HCT116 (cell line): ENCODE results near the gene DOCK11. TPM values are rescaled to one million over a fixed set of nuclear protein-coding genes. Genes with fewer than 3 reads are reported as not detected.

ENCODE experiments used
- ATAC-seq: fragments of 200-7000 bp; cut with Tn5 transposase; 2 replicates; pipeline ENCODE4 v1.9.1; 2020; ENCODE audit warnings: mild to moderate bottlenecking, moderate library complexity
- BruUV-seq: library from RNA; stranded (reverse); fragments of 400-500 nt; replicated peaks from 2 replicates; lab custom pipeline; 2021; lab: Mats Ljungman, UMichigan
- CTCF ChIA-PET: fragments of 300-600 bp; sonication (Branson Sonifier 250); formaldehyde crosslinking; loops from one replicate; lab custom pipeline; 2021; ENCODE audit warnings: antibody characterized with exemption; lab: Charles Lee
- POLR2A ChIA-PET: fragments of 300-600, 350-600 bp; sonication (Branson Sonifier 250); formaldehyde crosslinking; loops from one replicate; lab custom pipeline; 2021; ENCODE audit warnings: antibody characterized with exemption; lab: Charles Lee
- RAD21 ChIA-PET, 2 experiments: fragments of 300-600 bp; sonication (Branson Sonifier 250); formaldehyde crosslinking; loops; one replicate each; lab custom pipeline; 2023; ENCODE audit warnings: low total read pairs in 2 of 2; ENCODE audit not compliant: uncharacterized antibody in 2 of 2, unreplicated experiment in 2 of 2, low non-redundant PET in 1 of 2; lab: Charles Lee
- DNase-seq: peaks from one replicate; pipeline ENCODE4 v3.0.0-alpha.2; 2010; ENCODE audit warnings: low read depth, low spot score
- H2AFZ ChIP-seq: fragments of 200-600 bp; shearing (Covaris generic), sonication (generic); 2 replicates; pipeline ENCODE4 v1.6.1; 2017; ENCODE audit warnings: low read depth, mixed run types, mixed read lengths, antibody characterized with exemption, low read length; ENCODE audit not compliant: poor library complexity, severe bottlenecking
- H3K27ac ChIP-seq: 2 replicates; pipeline ENCODE4 v1.5.1; 2012; ENCODE audit warnings: low read depth, low read length
- H3K27me3 ChIP-seq: fragments of 200-600 bp; sonication (generic); 2 replicates; pipeline ENCODE4 v1.6.1; 2016; ENCODE audit warnings: mixed run types, low read length, mixed read lengths; ENCODE audit not compliant: insufficient read depth
- H3K36me3 ChIP-seq, 2 experiments: fragments of 200-500 bp in 1 of 2; fragments of 200-600 bp in 1 of 2; sonication (Bioruptor generic) in 1 of 2; sonication (generic) in 1 of 2; 2 replicates each; pipeline versions ENCODE4 v1.5.1 to v1.6.1; 2014 to 2016; ENCODE audit warnings: low read length in 2 of 2, inconsistent platforms in 1 of 2, mixed read lengths in 1 of 2, mixed run types in 1 of 2; ENCODE audit not compliant: insufficient read depth in 2 of 2, control insufficient read depth in 1 of 2
- H3K4me1 ChIP-seq, 2 experiments: fragments of 200-600 bp in 1 of 2; sonication (generic) in 1 of 2; 2 replicates each; pipeline versions ENCODE4 v1.5.1 to v1.6.1; 2012 to 2017; ENCODE audit warnings: low read length in 2 of 2, inconsistent platforms in 1 of 2, mild to moderate bottlenecking in 1 of 2, mixed read lengths in 1 of 2, mixed run types in 1 of 2, moderate library complexity in 1 of 2; ENCODE audit not compliant: insufficient read depth in 2 of 2, control insufficient read depth in 1 of 2
- H3K4me2 ChIP-seq: fragments of 200-600 bp; sonication (generic); 2 replicates; pipeline ENCODE4 v1.6.1; 2017; ENCODE audit warnings: mixed run types, low read length, mixed read lengths
- H3K4me3 ChIP-seq, 2 experiments: fragments of 200-600 bp in 1 of 2; sonication (generic) in 1 of 2; replicated peaks in 1 of 2; 2 replicates each; pipeline ENCODE4 v1.5.1; 2011 to 2016; ENCODE audit warnings: low read length in 2 of 2, control low read depth in 1 of 2, low read depth in 1 of 2, mild to moderate bottlenecking in 1 of 2, mixed read lengths in 1 of 2, mixed run types in 1 of 2
- H3K79me2 ChIP-seq: fragments of 200-600 bp; sonication (generic); 2 replicates; pipeline ENCODE4 v1.6.1; 2017; ENCODE audit warnings: mild to moderate bottlenecking, mixed run types, low read length, moderate library complexity, mixed read lengths; ENCODE audit not compliant: insufficient read depth
- H3K9ac ChIP-seq: fragments of 200-600 bp; sonication (generic); 2 replicates; pipeline ENCODE4 v1.6.1; 2016; ENCODE audit warnings: low read length, mixed read lengths
- H3K9me2 ChIP-seq: fragments of 200-600 bp; sonication (generic), shearing (Covaris generic); 2 replicates; pipeline ENCODE4 v1.6.1; 2017; ENCODE audit warnings: mixed run types, mild to moderate bottlenecking, moderate library complexity; ENCODE audit not compliant: insufficient read depth
- H3K9me3 ChIP-seq, 2 experiments: fragments of 200-500 bp in 1 of 2; fragments of 200-600 bp in 1 of 2; sonication (Bioruptor generic) in 1 of 2; sonication (generic) in 1 of 2; 2 replicates each; pipeline ENCODE4 v1.6.1; 2014 to 2017; ENCODE audit warnings: low read length in 2 of 2, mixed read lengths in 2 of 2, inconsistent platforms in 1 of 2, low read depth in 1 of 2, mild to moderate bottlenecking in 1 of 2, mixed run types in 1 of 2, moderate library complexity in 1 of 2; ENCODE audit not compliant: control insufficient read depth in 1 of 2, insufficient read depth in 1 of 2
- H4K20me1 ChIP-seq: fragments of 200-600 bp; sonication (generic), shearing (Covaris generic); 2 replicates; pipeline ENCODE4 v1.6.1; 2017; ENCODE audit warnings: mixed run types, mild to moderate bottlenecking, moderate library complexity; ENCODE audit not compliant: insufficient read depth
- CBX3 ChIP-seq: IDR thresholded peaks from 2 replicates; pipeline ENCODE4 v1.6.1; 2012; ENCODE audit warnings: low read depth
- POLR2A ChIP-seq: IDR thresholded peaks from 2 replicates; pipeline ENCODE4 v1.7.0; 2011; ENCODE audit warnings: borderline replicate concordance; ENCODE audit not compliant: insufficient read depth, insufficient read length; ENCODE audit errors: extremely low read depth
- REST ChIP-seq: IDR thresholded peaks from 2 replicates; pipeline ENCODE4 v1.6.1; 2012; ENCODE audit warnings: low read depth
- TCF7L2 ChIP-seq: IDR thresholded peaks from 2 replicates; pipeline ENCODE4 v1.7.0; 2011; ENCODE audit warnings: borderline replicate concordance, inconsistent platforms; ENCODE audit not compliant: insufficient read depth, insufficient read length; ENCODE audit errors: extremely low read depth
- intact Hi-C: fragments of 100-400 bp; cut with micrococcal nuclease; formaldehyde crosslinking; loops from 2 replicates; pipeline ENCODE4 v1.10.0; 2022
- total RNA-seq: library from RNA; stranded (reverse); gene quantifications from one replicate; pipeline ENCODE4 v1.2.1, GENCODE V29; 2021; ENCODE audit not compliant: unreplicated experiment
- TF ChIP-seq, protein P1 (sequence below), 3 experiments: fragments of 200-600 bp in 1 of 3; sonication (generic) in 1 of 3; IDR thresholded peaks in 2 of 3; conservative IDR thresholded peaks in 1 of 3; 2 replicates each; pipeline ENCODE4 v1.5.1; 2012 to 2017; ENCODE audit warnings: low read depth in 2 of 3, low read length in 2 of 3, antibody characterized with exemption in 1 of 3, borderline replicate concordance in 1 of 3, control low read depth in 1 of 3, mild to moderate bottlenecking in 1 of 3, mixed read lengths in 1 of 3, mixed run types in 1 of 3, moderate library complexity in 1 of 3; ENCODE audit not compliant: insufficient read depth in 1 of 3

Gene DOCK11
- total RNA-seq, 1 experiment from 2014 or later: 0.59 TPM

- Histone ChIP-seq H2AFZ (no peak overlapping the region), H3K79me2 (no peaks in the 10 kb centered on the region), H4K20me1 (no peaks in the 10 kb centered on the region), H3K9ac (no peak overlapping the region), H3K4me2 (no peak overlapping the region), H3K36me3 (no peaks in the 10 kb centered on the region), H3K27me3 (no peaks in the 10 kb centered on the region), H3K9me2 (no peaks in the 10 kb centered on the region), H3K27ac (no peak overlapping the region), H3K4me1 (no peaks in the 10 kb centered on the region), H3K4me3 (no peak overlapping the region), H3K9me3 (no peaks in the 10 kb centered on the region)
- CTCF ChIA-PET: no interaction called here
- BruUV-seq: no TSS peak
- RAD21 ChIA-PET: no interaction called here
- DNase-seq (no peak), ATAC-seq (no peak)
- intact Hi-C loops: no loop called here
- TF ChIP-seq REST (no peak), CBX3 (no peak)
- POLR2A ChIA-PET: no interaction called here
Observed at GRCh38 chrX:118508221-118508620, 12.6 kb downstream of the DOCK11 start.

DNA sequence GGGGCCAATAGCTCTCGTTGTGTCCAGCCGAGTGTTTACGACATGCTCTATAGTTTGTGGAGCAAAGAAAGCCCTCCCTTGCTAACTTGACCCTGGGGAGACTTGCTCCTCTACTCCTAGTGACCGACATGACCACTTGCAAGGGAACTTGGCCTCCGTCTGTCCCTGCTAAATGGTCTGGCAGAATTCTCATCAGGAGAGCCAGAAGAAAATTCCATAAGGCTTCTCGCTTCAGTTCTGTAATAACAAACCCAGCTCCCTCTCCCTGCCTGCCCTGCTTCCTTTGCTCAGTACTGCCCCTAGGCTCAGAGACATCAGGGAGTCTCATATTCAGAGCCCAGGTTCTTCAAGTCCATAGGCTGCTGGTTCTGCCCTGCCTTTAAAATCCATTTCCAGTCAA lies 13.0 kb downstream of the DOCK11 start:
- intact Hi-C loops: no loop called here
- CTCF ChIA-PET: no interaction called here
- Histone ChIP-seq H3K4me2 (no peak overlapping the region), H3K9me2 (no peaks in the 10 kb centered on the region), H3K4me3 (no peak overlapping the region), H3K4me1 (no peaks in the 10 kb centered on the region), H3K9ac (no peak overlapping the region), H3K36me3 (no peaks in the 10 kb centered on the region), H4K20me1 (no peaks in the 10 kb centered on the region), H3K9me3 (no peaks in the 10 kb centered on the region), H2AFZ (no peak overlapping the region), H3K79me2 (no peaks in the 10 kb centered on the region), H3K27me3 (no peaks in the 10 kb centered on the region), H3K27ac (no peak overlapping the region)
- no TSS peak for BruUV-seq
- POLR2A ChIA-PET: no interaction called here
- RAD21 ChIA-PET: no interaction called here
- ATAC-seq: no peak
- no peak for DNase-seq
- TF ChIP-seq POLR2A (no peak), REST (no peak), TCF7L2 (no peak)
- TF ChIP-seq, protein P1, sequence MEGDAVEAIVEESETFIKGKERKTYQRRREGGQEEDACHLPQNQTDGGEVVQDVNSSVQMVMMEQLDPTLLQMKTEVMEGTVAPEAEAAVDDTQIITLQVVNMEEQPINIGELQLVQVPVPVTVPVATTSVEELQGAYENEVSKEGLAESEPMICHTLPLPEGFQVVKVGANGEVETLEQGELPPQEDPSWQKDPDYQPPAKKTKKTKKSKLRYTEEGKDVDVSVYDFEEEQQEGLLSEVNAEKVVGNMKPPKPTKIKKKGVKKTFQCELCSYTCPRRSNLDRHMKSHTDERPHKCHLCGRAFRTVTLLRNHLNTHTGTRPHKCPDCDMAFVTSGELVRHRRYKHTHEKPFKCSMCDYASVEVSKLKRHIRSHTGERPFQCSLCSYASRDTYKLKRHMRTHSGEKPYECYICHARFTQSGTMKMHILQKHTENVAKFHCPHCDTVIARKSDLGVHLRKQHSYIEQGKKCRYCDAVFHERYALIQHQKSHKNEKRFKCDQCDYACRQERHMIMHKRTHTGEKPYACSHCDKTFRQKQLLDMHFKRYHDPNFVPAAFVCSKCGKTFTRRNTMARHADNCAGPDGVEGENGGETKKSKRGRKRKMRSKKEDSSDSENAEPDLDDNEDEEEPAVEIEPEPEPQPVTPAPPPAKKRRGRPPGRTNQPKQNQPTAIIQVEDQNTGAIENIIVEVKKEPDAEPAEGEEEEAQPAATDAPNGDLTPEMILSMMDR (IDR thresholded peaks at IDR 0.05 in 2 of 3, conservative IDR thresholded peaks at IDR 0.05 in 1 of 3; ENCODE audit: borderline replicate concordance in 1 of 3, insufficient read depth in 1 of 3, low read depth in 2 of 3, low read length in 2 of 3): no peak
